Skin of body (tissue), 2 donors: ENCODE measurements around the gene EVC2. TPM values are rescaled to one million over a fixed set of nuclear protein-coding genes. Genes with fewer than 3 reads are reported as not detected.

Source experiments
- DNase-seq: peaks from one replicate; lab custom pipeline; 2025; lab: John Stamatoyannopoulos, UW
- total RNA-seq: library from RNA; depleted of rRNA; stranded (reverse); fragments of >200 nt; gene quantifications from one replicate; pipeline ENCODE4 v1.2.3, GENCODE V29; 2014

EVC2 gene
- total RNA-seq, 1 donor from 2014 or later: 7.2 TPM

DNA sequence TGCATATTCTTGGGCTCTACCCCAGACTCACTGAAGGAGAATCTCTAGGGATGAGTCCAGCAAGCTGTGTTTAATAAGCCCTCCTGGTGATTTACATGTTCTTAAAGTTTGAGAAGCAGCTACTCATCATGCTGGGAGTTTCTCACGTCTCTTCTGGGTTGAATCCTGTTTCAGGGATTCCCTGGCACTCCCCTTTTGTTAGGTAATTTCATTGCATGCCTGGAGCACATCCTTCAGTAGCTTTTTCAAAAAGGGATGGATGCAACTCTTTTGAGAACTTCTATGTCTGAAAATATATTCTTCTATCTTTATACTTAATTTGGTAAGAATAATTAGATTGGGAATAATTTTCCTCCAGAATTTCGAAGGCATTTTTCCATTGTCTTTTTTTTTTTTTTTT is 7.0 kb upstream of the EVC2 start:
- no peak for DNase-seq

DNA sequence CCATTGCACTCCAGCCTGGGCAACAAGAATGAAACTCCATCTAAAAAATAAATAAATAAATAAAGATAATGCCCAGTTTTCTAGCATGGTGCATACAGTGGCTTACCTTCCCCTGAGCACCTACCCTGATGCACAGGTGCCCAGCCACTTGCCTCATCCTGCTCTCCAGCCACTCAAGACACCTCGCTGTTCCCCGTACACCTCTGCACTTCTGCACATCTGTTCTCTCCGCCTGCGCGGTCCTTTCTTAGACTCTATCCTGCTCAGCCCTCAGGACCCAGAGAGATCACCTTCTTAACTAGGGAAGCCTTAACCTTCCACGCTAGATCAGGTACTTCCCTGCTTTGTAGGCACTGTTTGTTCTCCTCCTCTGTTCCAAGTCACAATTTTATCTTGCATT is 5.5 kb upstream of the EVC2 start:
- no peak for DNase-seq

DNA sequence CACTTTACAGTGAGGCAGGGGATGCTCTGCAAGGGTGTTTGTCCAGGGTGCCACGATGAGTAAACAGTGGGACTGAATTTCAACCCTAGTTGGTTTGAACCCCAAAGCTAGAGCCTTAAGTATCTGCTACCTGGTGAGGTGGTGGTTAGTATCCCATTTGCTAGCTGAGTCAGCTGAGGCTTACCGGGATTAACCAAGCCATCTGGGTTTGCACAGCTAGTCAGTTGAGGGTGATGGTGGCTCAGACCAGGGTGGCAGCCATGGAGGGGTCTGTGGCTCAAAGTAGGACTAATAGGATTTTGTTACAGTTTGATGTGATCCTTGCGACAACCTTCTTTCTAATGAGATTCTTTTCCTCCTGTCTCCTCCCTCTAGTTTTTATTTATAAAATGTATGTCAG is 4.6 kb upstream of the EVC2 start:
- no peak for DNase-seq

- DNase-seq: no peak
These were observed 4.2 kb upstream of the EVC2 start for GRCh38 chr4:5712517-5712916.

GRCh38 chr4:5711479-5712184 is 3.3 kb upstream of the EVC2 start:
- peak; percentile 9 for DNase-seq

- peak; percentile 74 for DNase-seq
These were observed 2.7 kb upstream of the EVC2 start, which contains the start of gene EVC for GRCh38 chr4:5710961-5711478. Gene EVC (plus strand): TSS chr4:5711201. CDS start chr4:5711381, 180 bp downstream.

- DNase-seq: no peak
These were observed 2.0 kb upstream of the EVC2 start for GRCh38 chr4:5710065-5710960.

- no peak for DNase-seq
These were observed 832 bp upstream of the EVC2 start for GRCh38 chr4:5709207-5709575.

GRCh38 chr4:5707778-5708448 is 446 bp downstream of the EVC2 start:
- DNase-seq: no peak

DNA sequence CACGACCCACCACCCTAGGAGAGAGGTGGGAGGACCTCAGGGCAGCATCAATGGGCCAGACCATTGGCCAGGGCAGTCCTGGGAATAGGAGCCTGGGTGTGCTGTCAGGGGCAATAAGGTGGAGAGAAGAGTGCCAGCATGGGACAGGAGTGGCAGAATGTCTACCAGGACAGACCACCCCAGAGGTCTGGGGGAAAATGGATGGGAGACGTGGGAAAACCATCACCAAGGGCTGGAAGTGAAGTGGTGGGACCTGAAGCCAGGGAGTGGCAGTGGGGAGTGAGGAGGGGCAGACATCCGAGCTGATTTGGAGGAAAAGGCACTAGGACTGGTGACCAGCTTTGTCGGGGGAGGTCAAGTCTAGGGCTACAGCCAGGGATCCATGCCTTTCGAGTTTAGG is 993 bp downstream of the EVC2 start:
- no peak for DNase-seq

DNA sequence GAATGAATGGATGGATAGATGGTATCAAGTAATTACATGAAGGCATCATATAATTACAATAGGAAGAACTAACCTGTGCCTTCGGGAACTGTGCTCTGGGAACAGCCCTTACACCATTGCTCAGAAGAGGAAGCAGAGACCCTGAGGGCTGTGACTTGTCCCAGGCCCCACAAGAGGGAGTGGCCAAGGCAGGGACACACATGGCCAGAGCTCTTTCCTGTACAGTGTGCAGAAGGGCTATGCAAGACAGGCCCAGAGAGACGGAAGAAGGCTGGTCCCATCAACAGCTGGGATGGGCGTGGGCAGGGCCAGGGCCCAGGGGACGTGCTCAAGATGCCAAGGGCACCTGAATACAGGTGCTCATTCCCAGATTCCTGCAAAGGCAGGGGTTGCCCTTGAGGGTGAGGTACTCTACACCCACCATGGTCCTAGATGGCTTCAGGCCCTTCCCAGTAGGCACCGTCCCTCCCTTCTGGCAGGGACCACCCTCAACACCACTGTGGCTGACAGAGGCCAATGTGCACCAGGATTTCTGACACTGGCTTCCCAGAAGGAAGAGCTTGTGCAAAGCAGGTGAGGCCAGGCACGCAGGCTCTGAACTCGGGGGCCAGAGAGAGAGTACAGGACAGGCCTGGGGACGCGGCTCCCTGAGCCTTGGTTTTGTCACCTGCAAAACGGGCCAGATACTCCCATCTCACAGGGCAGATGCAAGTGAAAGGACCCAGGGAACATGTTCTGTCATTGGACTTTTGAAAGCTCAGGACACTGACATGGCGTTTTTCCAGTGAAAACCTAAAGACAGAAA is 1.7 kb downstream of the EVC2 start:
- DNase-seq: no peak

GRCh38 chr4:5705647-5706320 is 2.6 kb downstream of the EVC2 start:
- DNase-seq: no peak

DNA sequence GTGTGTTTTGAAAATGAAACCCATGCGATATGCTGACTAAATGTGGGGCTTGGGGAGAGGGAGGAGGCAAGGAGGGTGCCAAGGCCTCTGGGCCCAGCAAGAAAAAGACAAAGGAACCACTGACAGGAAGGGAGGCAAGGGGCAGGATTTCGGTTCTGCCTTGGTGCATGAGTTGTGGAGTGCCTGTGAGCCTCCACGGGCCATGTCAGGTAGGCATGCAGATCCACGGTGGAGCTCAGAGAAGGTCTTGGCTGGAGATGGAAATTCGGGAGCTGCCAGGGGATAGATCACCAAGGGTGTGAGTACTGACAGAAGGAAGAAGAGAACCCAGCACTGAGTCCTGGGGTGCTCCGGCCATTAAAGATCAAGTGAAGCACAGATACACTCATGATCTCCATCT is 4.1 kb downstream of the EVC2 start:
- no peak for DNase-seq

DNA sequence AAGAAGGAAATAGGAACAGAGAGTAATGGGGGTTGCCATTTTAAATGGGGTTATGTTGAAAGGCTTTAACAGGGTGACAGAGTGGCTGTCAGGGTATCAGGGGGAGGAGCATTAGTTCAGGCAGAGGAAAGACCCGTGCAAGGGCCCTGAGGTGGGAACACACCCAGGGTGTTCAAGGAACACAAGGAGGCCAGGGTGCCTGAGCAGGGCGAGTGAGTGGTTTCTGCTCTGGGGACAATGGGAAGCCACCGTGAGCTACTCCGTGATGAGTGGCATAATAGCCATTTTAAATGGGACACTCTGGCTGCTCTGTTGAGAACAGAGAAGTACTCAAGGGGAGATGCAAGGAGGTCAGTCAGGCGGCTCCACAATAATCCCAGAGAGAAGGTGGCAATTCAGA is 4.5 kb downstream of the EVC2 start:
- no peak for DNase-seq

GRCh38 chr4:5701971-5702370 is 6.4 kb downstream of the EVC2 start:
- DNase-seq: no peak

- DNase-seq: no peak
These were observed 7.9 kb downstream of the EVC2 start for GRCh38 chr4:5700459-5700858.

DNA sequence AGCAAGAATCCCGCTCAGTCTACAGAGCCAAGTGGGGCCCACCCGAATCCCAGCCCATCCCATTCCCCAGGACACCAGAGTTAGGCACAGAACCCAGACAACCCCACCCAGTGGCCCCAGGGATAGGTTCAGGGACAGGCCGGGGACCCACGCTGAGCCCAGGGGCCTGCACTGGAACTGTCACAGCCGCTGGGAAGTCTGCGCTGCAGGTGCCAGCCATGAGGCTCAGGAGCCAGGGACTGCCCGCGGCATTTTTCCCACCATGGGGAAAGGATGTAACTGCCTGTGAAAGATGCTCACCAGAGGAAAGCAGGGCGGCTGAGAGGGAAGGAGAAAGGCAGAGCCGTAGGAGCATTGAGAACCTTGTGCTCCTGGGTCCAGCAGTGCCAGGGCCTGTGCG is 12.0 kb downstream of the EVC2 start:
- no peak for DNase-seq

DNA sequence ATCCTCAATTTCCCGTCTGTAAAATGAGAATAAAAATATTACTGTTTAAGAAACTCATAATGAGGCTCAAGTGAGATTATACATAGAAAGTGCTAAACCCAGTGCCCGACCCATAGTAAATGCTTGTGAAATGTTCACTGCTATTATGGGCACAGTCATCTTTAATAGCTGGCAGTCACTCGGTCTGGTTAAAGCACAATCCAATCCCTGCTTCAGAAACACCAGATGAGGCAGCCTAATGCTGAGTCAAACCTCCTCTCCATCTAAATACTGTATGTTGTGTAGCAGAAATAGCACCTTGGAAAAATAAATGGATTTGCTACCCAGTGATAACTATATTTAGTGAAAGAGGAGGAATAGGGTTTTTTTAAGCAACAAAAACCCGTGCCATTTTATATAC is 14.5 kb downstream of the EVC2 start:
- DNase-seq: no peak

DNA sequence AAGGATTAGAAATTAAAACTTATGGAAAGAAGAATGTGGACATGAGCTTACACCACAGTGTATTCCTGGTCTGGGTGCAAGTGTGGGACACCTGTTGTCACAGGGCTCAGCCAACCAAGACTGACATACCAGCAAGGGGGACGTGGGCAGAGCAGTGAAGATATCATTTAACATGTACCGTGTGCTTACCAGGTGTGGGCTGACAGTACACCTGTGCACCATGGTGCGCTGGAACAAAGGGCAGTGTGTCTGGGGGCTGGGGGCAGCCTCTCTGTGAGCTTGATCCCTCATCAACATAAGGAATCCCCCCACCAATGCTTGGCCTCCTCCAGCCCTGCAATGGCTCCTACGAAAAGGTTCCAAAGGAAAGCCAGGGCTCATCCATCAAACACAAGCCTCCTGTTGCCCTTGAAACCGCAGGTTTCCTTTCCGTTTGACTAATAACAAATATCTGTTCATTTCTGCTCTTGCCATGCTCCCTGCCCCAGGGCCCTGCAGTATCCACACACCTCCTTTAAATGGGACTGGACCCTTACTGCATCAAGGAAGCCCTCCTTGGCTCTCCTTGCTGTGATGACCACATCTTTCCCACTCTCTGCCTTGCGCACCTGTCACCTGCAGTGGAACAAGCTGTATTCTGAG is 16.7 kb downstream of the EVC2 start:
- DNase-seq: no peak

DNA sequence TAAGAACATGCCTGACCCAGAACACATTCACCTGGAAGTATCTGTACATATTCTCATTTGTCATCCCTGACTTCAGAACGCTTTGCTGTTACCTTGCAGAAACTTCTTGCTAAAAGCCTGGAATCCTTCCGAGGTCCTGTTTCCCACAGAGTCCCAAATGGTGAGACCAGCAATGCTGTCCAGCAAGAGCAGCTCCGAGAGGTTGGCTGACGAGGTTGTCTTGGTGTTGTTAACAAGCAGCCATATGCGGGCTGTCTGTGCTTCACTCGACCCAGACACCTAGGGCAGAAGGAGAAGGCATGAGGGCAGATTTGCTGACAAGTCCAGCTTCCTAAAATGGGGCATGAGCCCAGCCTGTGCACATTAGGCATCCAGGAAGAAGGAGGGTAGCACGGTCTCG is 19.3 kb downstream of the EVC2 start:
- no peak for DNase-seq
